Skeletal muscle tissue (tissue), 4 donors: ENCODE data around the gene SMARCAL1. TPM values are rescaled to one million over a fixed set of nuclear protein-coding genes. Genes with fewer than 3 reads are reported as not detected.
A peak's percentile ranks its signal among the peaks of the same experiment; 100 is the strongest.

Experiments used
- H3K27ac ChIP-seq: one replicate; pipeline ENCODE4 v1.7.0; 2013; ENCODE audit warnings: mild to moderate bottlenecking, low read depth, low read length, inconsistent platforms
- H3K27me3 ChIP-seq, 3 donors: one replicate each; pipeline ENCODE4 v1.7.0; 2013; ENCODE audit warnings: low read length in 3 of 3; ENCODE audit not compliant: control insufficient read depth in 3 of 3, insufficient read depth in 3 of 3
- H3K36me3 ChIP-seq, 3 donors: one replicate each; pipeline ENCODE4 v1.7.0; 2013; ENCODE audit warnings: low read length in 3 of 3; ENCODE audit not compliant: control insufficient read depth in 3 of 3, insufficient read depth in 3 of 3
- H3K4me1 ChIP-seq, 3 donors: one replicate each; pipeline ENCODE4 v1.7.0; 2013; ENCODE audit warnings: low read length in 3 of 3, mild to moderate bottlenecking in 3 of 3; ENCODE audit not compliant: control insufficient read depth in 3 of 3, insufficient read depth in 3 of 3
- H3K4me3 ChIP-seq, 3 donors: one replicate each; pipeline ENCODE4 v1.7.0; 2013; ENCODE audit warnings: low read length in 3 of 3
- H3K9ac ChIP-seq, 3 donors: one replicate each; pipeline ENCODE4 v1.7.0; 2013; ENCODE audit warnings: low read length in 3 of 3, mild to moderate bottlenecking in 3 of 3, moderate library complexity in 2 of 3, low read depth in 1 of 3
- H3K9me3 ChIP-seq, 3 donors: one replicate each; pipeline ENCODE4 v1.7.0; 2013; ENCODE audit warnings: low read length in 3 of 3; ENCODE audit not compliant: control insufficient read depth in 3 of 3
- total RNA-seq: library from RNA; depleted of rRNA; stranded (reverse); fragments of >200 nt; gene quantifications from one replicate; pipeline ENCODE4 v1.2.3, GENCODE V29; 2014
- donor health status: Osteomylitis.

Gene SMARCAL1
- total RNA-seq, 1 donor from 2014 or later, result 13.0 TPM

DNA sequence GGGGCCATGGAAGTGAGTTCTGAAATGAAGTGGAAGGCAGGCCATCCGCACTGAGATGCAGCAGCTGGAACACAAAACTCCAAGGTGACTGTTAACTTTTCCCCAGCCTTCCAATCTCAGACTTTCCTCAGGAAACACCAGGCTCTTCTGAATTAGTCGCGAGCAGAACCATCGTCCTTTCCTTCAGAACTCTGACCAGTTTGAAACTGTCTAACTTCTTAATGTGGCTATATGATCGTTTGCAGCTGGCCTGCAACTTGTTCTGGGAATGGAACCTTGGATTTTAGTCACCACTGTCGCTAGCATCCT is 85.7 kb downstream of the SMARCAL1 start:
- Histone ChIP-seq H3K4me1 (peaks cover 16 to 31% (median 22%) of the 10 kb centered on the region in 3 donors), H3K9me3 (no peaks in the 10 kb centered on the region), H3K27ac (peak overlapping the region; percentile 83), H3K27me3 (no peaks in the 10 kb centered on the region), H3K36me3 (peaks cover 25 to 37% (median 32%) of the 10 kb centered on the region in 3 donors), H3K4me3 (peak overlapping the region; percentile 89 to 97 (median 90)), H3K9ac (peak overlapping the region; percentile 95 to 97 (median 96))

DNA sequence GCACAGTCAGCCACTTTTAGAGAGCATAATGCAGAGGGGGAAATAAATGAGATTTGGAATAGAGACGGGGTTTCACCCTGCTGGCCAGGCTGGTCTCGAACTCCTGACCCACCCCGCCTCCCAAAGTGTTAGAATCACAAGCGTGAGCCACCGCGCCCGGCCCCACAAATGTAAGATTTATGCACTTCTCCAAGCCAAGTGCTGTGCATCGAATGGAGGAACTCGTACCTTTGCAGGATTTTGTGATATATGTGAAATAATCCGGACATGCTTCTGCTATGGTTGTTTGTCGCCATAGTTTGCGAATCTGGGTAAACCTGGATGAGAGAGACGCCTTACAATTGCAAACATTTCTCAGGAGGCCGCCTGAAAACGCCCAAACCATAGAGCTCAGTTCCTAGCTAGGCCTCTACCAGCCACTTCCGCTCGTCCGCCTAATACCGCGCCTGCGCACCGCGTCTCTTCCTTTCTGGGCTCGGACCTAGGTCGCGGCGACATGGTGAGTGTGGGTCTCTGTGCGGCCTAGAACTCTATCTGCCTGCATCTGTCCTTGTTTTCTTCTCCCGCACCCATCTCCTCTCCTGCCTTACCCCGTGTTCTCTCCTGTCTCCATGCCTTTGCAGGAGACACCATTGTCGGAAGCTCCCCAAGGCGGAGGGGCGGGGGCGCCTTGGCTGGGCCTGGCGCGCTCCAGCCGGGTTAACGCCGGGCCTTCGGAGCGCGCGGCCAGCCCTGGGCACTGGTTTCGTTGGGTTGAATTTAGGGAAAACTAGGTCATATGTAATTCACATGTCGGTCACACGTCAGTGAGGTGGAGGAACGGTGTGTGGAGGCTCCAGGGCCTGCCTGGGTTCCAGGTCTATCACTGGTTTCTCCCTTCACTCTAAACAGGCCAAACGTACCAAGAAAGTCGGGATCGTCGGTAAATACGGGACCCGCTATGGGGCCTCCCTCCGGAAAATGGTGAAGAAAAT is 86.4 kb downstream of the SMARCAL1 start, which contains the start of gene RPL37A:
TSS of gene RPL37A (plus strand) at position 466 of the 974 bp plus-strand sequence. CDS start at position 497, 31 bp downstream.
- H3K4me1 ChIP-seq, result peaks cover 16 to 31% (median 22%) of the 10 kb centered on the region in 3 donors

DNA sequence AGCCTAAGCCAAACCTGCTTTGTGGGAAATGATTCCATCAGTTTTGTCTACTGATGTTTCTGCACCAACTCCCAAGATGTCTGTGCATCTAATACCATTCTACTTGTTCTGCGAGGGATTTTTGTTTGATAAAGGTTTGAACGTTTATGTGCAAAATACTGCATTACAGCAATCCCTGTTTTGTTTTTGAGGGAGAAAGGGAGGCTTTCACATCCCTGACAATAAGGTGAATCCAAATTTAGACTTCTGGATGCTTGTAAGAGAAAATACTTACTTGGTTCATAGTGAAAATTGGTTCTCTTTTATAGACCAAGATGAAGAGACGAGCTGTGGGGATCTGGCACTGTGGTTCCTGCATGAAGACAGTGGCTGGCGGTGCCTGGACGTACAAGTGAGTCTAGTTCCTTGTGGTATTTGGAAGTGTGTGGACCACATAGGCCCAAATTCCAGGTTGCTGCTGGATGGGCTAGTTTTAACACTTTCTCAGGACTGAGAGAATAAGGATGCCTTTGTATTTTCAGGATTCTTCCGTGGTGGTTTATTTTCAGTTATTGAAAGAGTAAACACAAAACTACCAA is 87.4 kb downstream of the SMARCAL1 start:
- no peaks in the 10 kb centered on the region for H3K27me3 ChIP-seq
- H3K27ac ChIP-seq, result peak overlapping the region; percentile 83
- no peaks in the 10 kb centered on the region for H3K9me3 ChIP-seq
- H3K4me3 ChIP-seq, result peak overlapping the region; percentile 89 to 97 (median 90)
- H3K4me1 ChIP-seq, result peaks cover 16 to 31% (median 22%) of the 10 kb centered on the region in 3 donors
- H3K9ac ChIP-seq, result peak overlapping the region; percentile 95 to 97 (median 96)
- peaks cover 29 to 42% (median 34%) of the 10 kb centered on the region in 3 donors for H3K36me3 ChIP-seq

More for the DNA sequence above, 86.4 kb downstream of the SMARCAL1 start, which contains the start of gene RPL37A:
- Histone ChIP-seq H3K27ac (peak within 1 kb of the TSS; percentile 83), H3K36me3 (peaks cover 29 to 42% (median 34%) of the 10 kb centered on the region in 3 donors), H3K9me3 (no peaks in the 10 kb centered on the region), H3K4me3 (peak within 1 kb of the TSS; percentile 89 to 97 (median 90)), H3K27me3 (no peaks in the 10 kb centered on the region), H3K9ac (peak within 1 kb of the TSS; percentile 95 to 97 (median 96))

DNA sequence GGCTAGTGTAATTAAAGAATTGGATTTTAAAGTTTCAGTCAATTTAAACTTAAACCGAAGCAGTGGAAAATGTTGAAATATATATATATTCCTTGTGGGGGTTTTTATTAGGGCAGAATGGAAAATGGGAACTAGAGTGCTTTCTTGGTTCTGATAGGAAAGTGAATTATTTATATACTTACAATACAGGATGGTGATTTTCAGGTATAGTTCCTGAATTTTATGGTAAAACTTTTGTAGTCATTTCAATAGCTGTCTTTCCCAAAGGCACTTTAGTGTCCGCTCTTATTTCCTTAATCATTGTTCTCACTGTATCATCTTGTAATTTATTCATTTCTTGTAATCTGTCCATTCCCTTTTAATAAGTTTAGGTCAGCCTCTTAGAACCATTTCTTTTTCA is 88.3 kb downstream of the SMARCAL1 start:
- H3K36me3 ChIP-seq, result peaks cover 29 to 42% (median 34%) of the 10 kb centered on the region in 3 donors
- H3K27me3 ChIP-seq, result no peaks in the 10 kb centered on the region
- H3K4me3 ChIP-seq, result no peak overlapping the region
- no peaks in the 10 kb centered on the region for H3K9me3 ChIP-seq
- H3K4me1 ChIP-seq, result peaks cover 16 to 31% (median 22%) of the 10 kb centered on the region in 3 donors
- H3K9ac ChIP-seq, result peak overlapping the region in 2 of 3 donors; percentile 95 to 96
- H3K27ac ChIP-seq, result no peak overlapping the region

DNA sequence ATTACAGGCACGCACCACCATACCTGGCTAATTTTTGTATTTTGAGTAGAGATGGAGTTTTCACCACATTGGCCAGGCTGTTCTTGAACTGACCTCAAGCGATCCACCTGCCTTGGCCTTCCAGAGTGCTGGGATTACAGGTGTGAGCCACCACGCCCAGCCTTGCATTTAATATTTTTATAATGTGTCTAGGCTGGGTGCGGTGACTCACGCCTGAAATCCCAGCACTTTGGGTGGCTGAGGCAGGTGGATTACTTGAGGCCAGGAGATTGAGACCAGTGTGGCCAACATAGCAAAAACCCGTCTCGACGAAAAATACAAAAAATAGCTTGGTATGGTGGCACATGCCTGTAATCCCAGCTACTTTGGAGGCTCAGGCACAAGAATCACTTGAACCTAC is 89.6 kb downstream of the SMARCAL1 start:
- no peak overlapping the region for H3K27ac ChIP-seq
- H3K4me3 ChIP-seq, result no peak overlapping the region
- no peaks in the 10 kb centered on the region for H3K27me3 ChIP-seq
- H3K36me3 ChIP-seq, result peaks cover 29 to 42% (median 34%) of the 10 kb centered on the region in 3 donors
- H3K4me1 ChIP-seq, result peaks cover 16 to 31% (median 22%) of the 10 kb centered on the region in 3 donors
- no peaks in the 10 kb centered on the region for H3K9me3 ChIP-seq
- no peak overlapping the region for H3K9ac ChIP-seq

DNA sequence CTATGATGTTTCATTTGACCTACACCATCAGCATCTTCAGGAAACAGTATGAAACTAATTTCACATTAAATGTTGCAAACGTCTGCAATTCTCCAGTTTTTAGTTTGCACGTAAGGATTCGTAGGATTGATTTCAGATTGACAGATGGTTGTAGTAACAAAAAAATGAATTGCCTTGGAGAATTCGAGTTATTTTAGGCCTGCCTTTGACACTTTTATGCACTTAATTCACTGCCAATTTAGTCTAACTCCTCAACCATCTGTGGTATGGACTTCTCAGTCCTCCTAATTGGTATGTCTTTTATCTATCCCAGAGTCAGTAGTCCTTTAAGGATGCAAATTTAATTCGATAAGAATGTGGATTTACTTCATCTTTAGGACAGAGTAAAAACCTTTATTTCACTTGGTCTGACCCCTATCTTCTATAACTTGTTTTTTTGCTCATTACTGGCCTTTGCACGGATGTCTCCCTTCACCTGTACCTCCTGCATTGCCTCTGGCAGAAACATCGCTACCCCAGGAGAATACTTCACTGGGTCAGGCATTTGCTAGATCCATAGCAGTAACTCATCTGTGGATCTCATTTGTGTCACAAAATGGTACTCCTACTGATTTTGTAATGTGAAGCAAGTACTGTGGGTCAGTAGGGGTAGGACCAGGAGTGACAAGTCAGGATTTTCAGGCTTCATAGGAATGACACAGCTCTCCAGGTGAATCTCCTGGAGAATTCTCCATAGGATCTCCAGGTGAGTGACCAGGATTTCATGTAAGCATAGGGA is 90.3 kb downstream of the SMARCAL1 start:
- Histone ChIP-seq H3K4me3 (no peak overlapping the region), H3K9me3 (no peaks in the 10 kb centered on the region), H3K9ac (no peak overlapping the region), H3K27me3 (no peaks in the 10 kb centered on the region), H3K4me1 (peaks cover 15 to 30% (median 18%) of the 10 kb centered on the region in 3 donors), H3K27ac (no peak overlapping the region), H3K36me3 (peaks cover 29 to 42% (median 34%) of the 10 kb centered on the region in 3 donors)

DNA sequence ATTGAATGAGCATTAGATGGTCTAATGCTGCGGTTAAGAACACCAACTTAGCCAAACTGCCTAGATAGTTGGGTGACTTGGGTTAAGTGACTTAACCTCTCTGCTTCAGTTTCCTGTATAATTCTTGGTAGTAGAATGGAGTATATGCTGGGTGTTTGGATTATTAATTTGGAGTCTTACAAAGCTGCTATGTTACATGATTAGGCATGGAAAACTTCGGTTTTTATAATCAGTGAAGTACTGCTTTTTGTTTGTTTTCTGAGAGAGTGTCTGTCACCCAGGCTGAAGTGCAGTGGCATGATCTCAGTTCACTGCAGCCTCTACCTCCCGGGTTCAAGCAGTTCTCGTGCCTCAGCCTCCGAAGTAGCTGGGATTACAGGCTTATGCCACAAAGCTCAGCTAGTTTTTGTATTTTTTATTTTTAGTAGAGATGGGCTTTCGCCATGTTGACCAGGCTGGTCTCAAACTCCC is 90.9 kb downstream of the SMARCAL1 start:
- Histone ChIP-seq H3K27me3 (no peaks in the 10 kb centered on the region), H3K27ac (no peak overlapping the region), H3K36me3 (peaks cover 29 to 42% (median 34%) of the 10 kb centered on the region in 3 donors), H3K9me3 (no peaks in the 10 kb centered on the region), H3K4me1 (peaks cover 10 to 28% (median 12%) of the 10 kb centered on the region in 3 donors), H3K4me3 (no peak overlapping the region), H3K9ac (no peak overlapping the region)

DNA sequence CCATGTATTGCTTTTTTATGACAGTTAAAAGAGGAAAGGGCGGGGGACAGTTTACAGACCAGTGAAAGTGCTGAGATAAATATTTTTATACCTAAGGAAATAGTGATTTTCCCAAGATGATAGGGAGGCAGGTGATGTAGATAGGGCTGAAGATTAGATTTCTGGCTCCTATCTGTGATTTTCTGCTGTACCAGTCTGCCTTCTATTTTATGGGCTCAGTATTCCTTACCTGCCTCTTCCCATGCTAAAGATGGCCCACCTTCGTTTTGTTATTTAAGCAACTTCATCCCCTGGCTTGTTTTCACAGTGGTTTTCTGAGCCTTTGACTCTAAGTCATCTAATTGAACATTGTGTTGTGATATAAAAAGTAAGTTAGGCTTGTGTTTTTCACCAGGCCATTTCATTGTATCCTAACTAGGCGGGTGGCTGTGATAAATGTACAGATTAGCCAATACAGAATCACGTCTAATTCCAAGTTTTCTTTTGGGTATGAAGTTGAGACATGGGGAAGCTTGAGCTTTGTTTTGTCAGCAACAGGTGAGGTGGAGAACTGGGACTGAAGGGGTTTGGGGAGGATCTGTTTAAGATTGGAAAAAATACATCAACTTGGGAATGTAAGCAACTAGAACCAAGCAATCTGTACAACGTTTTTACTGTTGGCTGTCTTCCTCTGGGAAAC is 91.6 kb downstream of the SMARCAL1 start:
- H3K9me3 ChIP-seq, result no peaks in the 10 kb centered on the region
- H3K4me3 ChIP-seq, result no peak overlapping the region
- H3K9ac ChIP-seq, result no peak overlapping the region
- H3K27ac ChIP-seq, result no peak overlapping the region
- peaks cover 12 to 21% (median 16%) of the 10 kb centered on the region in 3 donors for H3K4me1 ChIP-seq
- H3K36me3 ChIP-seq, result peaks cover 29 to 42% (median 34%) of the 10 kb centered on the region in 3 donors
- no peaks in the 10 kb centered on the region for H3K27me3 ChIP-seq

DNA sequence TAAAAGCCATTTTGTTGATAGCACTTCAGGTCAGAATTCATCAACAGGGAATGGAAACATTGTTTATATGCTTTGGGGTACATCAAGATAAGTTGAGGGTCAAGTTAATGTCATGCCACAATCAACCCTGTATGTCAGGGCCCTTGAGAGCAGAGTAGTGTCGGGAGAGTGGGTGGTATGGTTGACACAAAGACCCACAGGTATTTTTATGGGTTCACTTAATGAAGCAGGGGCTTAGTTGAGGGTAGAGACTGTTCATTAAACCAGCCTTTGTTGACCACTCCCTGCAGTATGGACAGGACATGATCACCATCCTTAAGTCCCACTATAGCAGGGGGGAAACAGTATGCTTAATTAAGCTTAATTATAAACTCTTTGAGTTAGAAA is 92.1 kb downstream of the SMARCAL1 start:
- H3K36me3 ChIP-seq, result peaks cover 29 to 39% (median 34%) of the 10 kb centered on the region in 3 donors
- no peaks in the 10 kb centered on the region for H3K27me3 ChIP-seq
- peaks cover 12 to 16% (median 16%) of the 10 kb centered on the region in 3 donors for H3K4me1 ChIP-seq

More for the DNA sequence above, 92.1 kb downstream of the SMARCAL1 start:
- Histone ChIP-seq H3K9ac (no peak overlapping the region), H3K4me3 (no peak overlapping the region), H3K27ac (no peak overlapping the region), H3K9me3 (no peaks in the 10 kb centered on the region)
